K562 (cell line): Measurements from ENCODE around the gene OLFML2B.

Source experiments
- ATF3 ChIP-seq, 2 experiments: fragments of 450-650 bp in 1 of 2; sonication (generic) in 1 of 2; formaldehyde crosslinking in 1 of 2; IDR thresholded peaks in 1 of 2; conservative IDR thresholded peaks in 1 of 2; 2 replicates each; pipeline versions ENCODE4 v1.6.1 to v1.8.1; 2016 to 2023; ENCODE audit warnings: mild to moderate bottlenecking in 2 of 2, moderate library complexity in 2 of 2, inconsistent platforms in 1 of 2, missing genetic modification reagents in 1 of 2
- CC2D1A ChIP-seq: fragments of 450-650 bp; IDR thresholded peaks from 2 replicates; pipeline ENCODE4 v1.6.1; 2017; ENCODE audit warnings: mild to moderate bottlenecking
- CEBPZ ChIP-seq: fragments of 150-350 bp; IDR thresholded peaks from 2 replicates; pipeline ENCODE4 v1.6.1; 2014; ENCODE audit warnings: low read depth, mild to moderate bottlenecking, low read length, borderline replicate concordance
- CTCF ChIP-seq, 3 experiments: IDR thresholded peaks in 2 of 3; conservative IDR thresholded peaks in 1 of 3; 2 replicates each; pipeline ENCODE4 v1.5.1; 2011 to 2012; ENCODE audit warnings: low read length in 3 of 3, mild to moderate bottlenecking in 3 of 3, control low read depth in 2 of 3, improper control_type of control experiment in 1 of 3, inconsistent platforms in 1 of 3, low read depth in 1 of 3, mixed read lengths in 1 of 3, moderate library complexity in 1 of 3; ENCODE audit not compliant: insufficient read depth in 2 of 3
- DNMT1 ChIP-seq: fragments of 450-650 bp; IDR thresholded peaks from 2 replicates; pipeline ENCODE4 v1.6.1; 2016; ENCODE audit warnings: antibody characterized with exemption, mild to moderate bottlenecking
- ESRRA ChIP-seq: fragments of 450-650 bp; IDR thresholded peaks from 2 replicates; pipeline ENCODE4 v1.6.1; 2014; ENCODE audit warnings: low read depth, mild to moderate bottlenecking, moderate library complexity, borderline replicate concordance
- KAT7 ChIP-seq: sonication (generic); formaldehyde crosslinking; IDR thresholded peaks from 2 replicates; pipeline ENCODE4 v1.8.0; 2022; ENCODE audit warnings: missing genetic modification reagents, mild to moderate bottlenecking, borderline replicate concordance
- NFIX ChIP-seq: fragments of 250-450 bp; sonication (Bioruptor Pico); IDR thresholded peaks from 2 replicates; pipeline ENCODE4 v1.4.0; 2020; ENCODE audit warnings: low read depth, mild to moderate bottlenecking, moderate library complexity
- NFRKB ChIP-seq: fragments of 450-650 bp; IDR thresholded peaks from 2 replicates; pipeline ENCODE4 v1.6.1; 2016; ENCODE audit warnings: low read depth
- POLR2A ChIP-seq: fragments of 450-650 bp; conservative IDR thresholded peaks from 2 replicates; pipeline ENCODE4 v1.6.1; 2016
- YY1 ChIP-seq, 3 experiments: IDR thresholded peaks; 2 replicates each; pipeline ENCODE4 v1.6.1; 2011; ENCODE audit warnings: low read length in 2 of 3, mild to moderate bottlenecking in 2 of 3, moderate library complexity in 2 of 3, borderline replicate concordance in 1 of 3, control low read depth in 1 of 3, low read depth in 1 of 3; ENCODE audit not compliant: insufficient read depth in 3 of 3, insufficient replicate concordance in 2 of 3, control insufficient read depth in 1 of 3, insufficient read length in 1 of 3; ENCODE audit errors: extremely low read depth in 1 of 3
- ZC3H4 ChIP-seq: sonication (generic); formaldehyde crosslinking; IDR thresholded peaks from 2 replicates; pipeline ENCODE4 v1.9.0; 2021; ENCODE audit warnings: missing genetic modification reagents, borderline replicate concordance
- TF ChIP-seq, protein P1 (sequence below): sonication (generic); formaldehyde crosslinking; IDR thresholded peaks from 2 replicates; pipeline ENCODE4 v1.9.0; 2022; ENCODE audit warnings: mild to moderate bottlenecking, missing genetic modification reagents
- TF ChIP-seq, protein P2 (sequence below): sonication (generic); formaldehyde crosslinking; IDR thresholded peaks from 2 replicates; pipeline ENCODE4 v1.5.0; 2020; ENCODE audit warnings: missing genetic modification reagents

DNA sequence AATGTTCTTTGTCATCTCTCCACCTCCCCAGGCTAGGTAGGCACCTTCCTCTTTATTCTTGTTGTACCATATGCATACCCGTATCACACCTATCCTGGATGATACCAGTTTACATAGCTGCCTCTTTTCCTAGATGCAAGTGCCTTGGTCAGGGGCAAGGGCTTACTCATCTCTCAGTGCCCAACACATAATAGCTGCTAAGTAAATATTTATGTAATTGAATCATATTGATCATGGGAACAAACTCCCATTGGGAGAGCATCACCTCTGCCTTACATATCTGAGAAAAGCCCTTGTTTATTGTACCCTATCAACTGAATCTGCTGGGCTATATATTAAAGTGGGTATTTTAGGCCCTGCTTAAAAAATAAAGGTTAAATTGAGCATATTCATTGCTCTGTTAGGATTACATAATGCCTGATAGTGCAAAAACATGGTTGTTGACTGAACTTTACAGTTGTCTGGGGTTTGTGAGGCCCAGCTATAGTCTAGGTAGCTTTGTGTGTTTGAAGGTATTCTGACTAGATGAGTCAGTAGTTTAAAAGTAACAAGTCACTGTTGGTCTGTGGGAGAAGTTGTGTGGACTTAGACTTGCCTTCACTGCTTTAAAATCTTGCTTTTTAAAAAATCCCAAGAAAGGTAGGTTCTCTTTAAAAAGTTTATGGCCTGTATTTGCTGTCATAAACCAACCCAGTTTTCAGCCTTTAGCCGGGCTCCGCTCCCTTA is 82.6 kb downstream of the OLFML2B start:
- no peak for TF ChIP-seq DNMT1
- TF ChIP-seq KAT7 (CRISPR knock-in tag) = no peak
- no peak for TF ChIP-seq NFRKB
- TF ChIP-seq NFIX = no peak
- no peak for TF ChIP-seq POLR2A
- no peak for TF ChIP-seq CEBPZ
- no peak for TF ChIP-seq CTCF (IDR thresholded peaks at IDR 0.05 in 2 of 3, conservative IDR thresholded peaks at IDR 0.05 in 1 of 3; ENCODE audit: insufficient read depth in 2 of 3, low read depth in 1 of 3, low read length in 3 of 3)
- TF ChIP-seq ATF3 (IDR thresholded peaks at IDR 0.05) = 0 out of 2 replicates have a peak, but pooled peaks have one; percentile 12
- TF ChIP-seq ATF3 (CRISPR knock-in tag; conservative IDR thresholded peaks at IDR 0.05) = no peak
- no peak for TF ChIP-seq YY1 (IDR thresholded peaks at IDR 0.05; ENCODE audit: borderline replicate concordance in 1 of 3, control insufficient read depth in 1 of 3, extremely low read depth in 1 of 3, insufficient read depth in 3 of 3, insufficient read length in 1 of 3, insufficient replicate concordance in 2 of 3, low read depth in 1 of 3, low read length in 2 of 3)
- TF ChIP-seq ESRRA = no peak
- no peak for TF ChIP-seq ZC3H4 (CRISPR knock-in tag)
- TF ChIP-seq CC2D1A = no peak
- TF ChIP-seq, protein P1, sequence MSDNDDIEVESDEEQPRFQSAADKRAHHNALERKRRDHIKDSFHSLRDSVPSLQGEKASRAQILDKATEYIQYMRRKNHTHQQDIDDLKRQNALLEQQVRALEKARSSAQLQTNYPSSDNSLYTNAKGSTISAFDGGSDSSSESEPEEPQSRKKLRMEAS (CRISPR knock-in tag) = no peak
- TF ChIP-seq, protein P2, sequence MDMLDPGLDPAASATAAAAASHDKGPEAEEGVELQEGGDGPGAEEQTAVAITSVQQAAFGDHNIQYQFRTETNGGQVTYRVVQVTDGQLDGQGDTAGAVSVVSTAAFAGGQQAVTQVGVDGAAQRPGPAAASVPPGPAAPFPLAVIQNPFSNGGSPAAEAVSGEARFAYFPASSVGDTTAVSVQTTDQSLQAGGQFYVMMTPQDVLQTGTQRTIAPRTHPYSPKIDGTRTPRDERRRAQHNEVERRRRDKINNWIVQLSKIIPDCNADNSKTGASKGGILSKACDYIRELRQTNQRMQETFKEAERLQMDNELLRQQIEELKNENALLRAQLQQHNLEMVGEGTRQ = no peak
